ENCODE data around the gene ABLIM2. TPM values are rescaled to one million over a fixed set of nuclear protein-coding genes. Genes with fewer than 3 reads are reported as not detected.

Gene ABLIM2
- total and polyA plus RNA-seq, 2 of the 8 experiments (the other 6 are each of a cell fraction or from before 2014, with no cell fraction given) = 2.8 to 3.0 TPM

DNA sequence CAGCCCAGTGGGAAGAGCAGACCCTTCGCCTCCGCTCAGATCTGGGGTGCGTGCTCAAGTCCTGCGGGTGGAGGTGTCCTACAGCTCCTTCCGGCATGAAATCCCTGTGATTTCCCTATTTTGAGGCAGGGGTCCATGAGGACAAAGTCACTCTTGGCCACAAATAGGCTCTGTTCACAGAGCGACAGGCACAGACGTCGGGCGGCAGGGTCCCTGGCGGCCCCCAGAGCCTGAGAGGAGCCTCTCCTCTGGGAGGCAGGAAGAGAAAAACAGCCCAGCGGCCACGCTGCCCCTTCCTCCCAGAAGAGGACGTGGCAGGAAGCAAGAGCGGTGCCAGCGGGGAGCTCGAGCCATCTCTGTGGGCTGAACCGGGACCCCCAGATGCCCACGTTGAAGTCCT, 38.7 kb downstream of the ABLIM2 start:
- H2BK20ac ChIP-seq (ENCODE audit: low read length) = no peak overlapping the region
- no peaks in the 10 kb centered on the region for H3K79me1 ChIP-seq (ENCODE audit: low read depth, low read length)
- H3K23me2 ChIP-seq (ENCODE audit: low read depth, low read length) = no peaks in the 10 kb centered on the region
- no peak overlapping the region for H3K56ac ChIP-seq (replicated peaks; ENCODE audit: insufficient read length, low read depth, low read length)
- H3K4ac ChIP-seq (replicated peaks; ENCODE audit: insufficient read length, low read depth, low read length) = no peak overlapping the region
- no peak overlapping the region for H3K18ac ChIP-seq (ENCODE audit: extremely low read depth, low read length)
- no peak overlapping the region for H2BK120ac ChIP-seq (replicated peaks; ENCODE audit: low read depth, low read length)
- H3K4me3 ChIP-seq (ENCODE audit: extremely low read depth in 1 of 4, insufficient read depth in 2 of 4, low read depth in 3 of 4, low read length in 4 of 4) = no peak overlapping the region
- no peak overlapping the region for H4K5ac ChIP-seq (ENCODE audit: insufficient read length, low read depth, low read length)
- DNase-seq (ENCODE audit: low read depth in 1 of 2, low spot score in 2 of 2) (no peak), FAIRE-seq (no peak)
- H2AK5ac ChIP-seq (ENCODE audit: low read depth, low read length) = no peak overlapping the region
- no peak overlapping the region for H3K27ac ChIP-seq (ENCODE audit: low read depth, low read length)
- no peak overlapping the region for H2BK15ac ChIP-seq (ENCODE audit: low read length)
- H3K4me2 ChIP-seq (ENCODE audit: insufficient read depth in 1 of 2, low read depth in 2 of 2, low read length in 2 of 2) = no peak overlapping the region
- H3K14ac ChIP-seq (ENCODE audit: insufficient read length) = no peak overlapping the region
- H3K9ac ChIP-seq (replicated peaks in 1 of 4; ENCODE audit: extremely low read depth in 1 of 4, low read depth in 3 of 4, low read length in 3 of 4) = no peak overlapping the region
- H4K20me1 ChIP-seq (replicated peaks in 1 of 2; ENCODE audit: control insufficient read depth in 1 of 2, insufficient read depth in 2 of 2, low read length in 2 of 2) = no peaks in the 10 kb centered on the region
- H2AFZ ChIP-seq (ENCODE audit: low read length) = no peak overlapping the region
- no peak overlapping the region for H2BK5ac ChIP-seq (ENCODE audit: low read depth, low read length)
- no peaks in the 10 kb centered on the region; a peak in 1 of 7 replicates for H3K27me3 ChIP-seq (replicated peaks in 1 of 4; ENCODE audit: control insufficient read depth in 3 of 4, extremely low read depth in 1 of 4, insufficient read depth in 3 of 4, low read length in 3 of 4)
- 90% methylated on average over 18 of the region's 18 CpGs; no CpG with 5 or more reads in 1 of the 2 experiments for WGBS, 2 experiments (ENCODE audit: extremely low coverage in 1 of 2, insufficient coverage in 1 of 2, insufficient read length in 1 of 2, insufficient replicate concordance in 2 of 2, low coverage in 1 of 2, low lambda C conversion rate in 2 of 2, missing lambda C conversion rate in 1 of 2)
- H4K8ac ChIP-seq (ENCODE audit: extremely low read depth, insufficient read depth, low read length) = no peak overlapping the region
- H3K4me1 ChIP-seq (replicated peaks in 1 of 4; ENCODE audit: control insufficient read depth in 3 of 4, insufficient read depth in 4 of 4, low read length in 3 of 4) = peaks cover 0 to 3% (median 1%) of the 10 kb centered on the region in 4 experiments; a peak in 1 of 7 replicates
- H4K91ac ChIP-seq (replicated peaks; ENCODE audit: insufficient read length, low read length) = no peak overlapping the region
- no peaks in the 10 kb centered on the region for H3K36me3 ChIP-seq (ENCODE audit: control insufficient read depth in 2 of 4, insufficient read depth in 4 of 4, low read length in 3 of 4)
- H3K9me3 ChIP-seq (ENCODE audit: insufficient read depth in 2 of 2, low read depth in 1 of 2, low read length in 1 of 2) = no peaks in the 10 kb centered on the region
- H3K79me2 ChIP-seq (ENCODE audit: control insufficient read depth in 1 of 2, insufficient read depth in 2 of 2, low read length in 2 of 2) = no peaks in the 10 kb centered on the region
- H2BK12ac ChIP-seq (ENCODE audit: low read depth, low read length) = no peak overlapping the region
- ChIA-PET POLR2A (ENCODE audit: partially characterized antibody) (interaction anchor here (0.6 kb wide), 1 partner anchor 397 kb away, joined by 3 read pairs; no protein-coding TSS in a partner anchor), CTCF (ENCODE audit: partially characterized antibody) (interaction anchor here (1.0 to 1.1 kb wide), 4 partner anchors 9 to 288 kb away, joined by 3 to 4 read pairs (median 3); no protein-coding TSS in a partner anchor)
- H3K23ac ChIP-seq (ENCODE audit: insufficient read length) = no peak overlapping the region
- TF ChIP-seq TCF12 (IDR thresholded peaks at IDR 0.05; ENCODE audit: low read depth, low read length) (no peak), NANOG (IDR thresholded peaks at IDR 0.05; ENCODE audit: insufficient read depth, low read depth, low read length, poor library complexity, severe bottlenecking) (no peak), HDAC2 (IDR thresholded peaks at IDR 0.05; ENCODE audit: borderline replicate concordance in 1 of 2, low read depth in 2 of 2, low read length in 2 of 2) (no peak), CTBP2 (IDR thresholded peaks at IDR 0.05; ENCODE audit: borderline replicate concordance, insufficient read depth, insufficient read length, low read length) (no peak), CREB1 (IDR thresholded peaks at IDR 0.05) (no peak), TBP (IDR thresholded peaks at IDR 0.05; ENCODE audit: low read depth, low read length) (no peak), POU5F1 (IDR thresholded peaks at IDR 0.05; ENCODE audit: low read depth, low read length) (no peak), POLR2A (IDR thresholded peaks at IDR 0.05; ENCODE audit: control extremely low read depth in 1 of 2, low read depth in 2 of 2, low read length in 2 of 2) (no peak), ZNF274 (IDR thresholded peaks at IDR 0.05; ENCODE audit: borderline replicate concordance, extremely low read depth, low read length) (no peak), SP2 (IDR thresholded peaks at IDR 0.05; ENCODE audit: low read length) (no peak), KDM5A (IDR thresholded peaks at IDR 0.05; ENCODE audit: low read length) (no peak), CHD2 (IDR thresholded peaks at IDR 0.05; ENCODE audit: low read length) (no peak), NRF1 (IDR thresholded peaks at IDR 0.05; ENCODE audit: low read depth, low read length) (no peak), RAD21 (IDR thresholded peaks at IDR 0.05 in 1 of 2, conservative IDR thresholded peaks at IDR 0.05 in 1 of 2; ENCODE audit: low read depth in 2 of 2, low read length in 2 of 2) (no peak), TEAD4 (IDR thresholded peaks at IDR 0.05; ENCODE audit: low read depth, low read length) (no peak)

Data from H1 (cell line).